Stimulated activated CD8-positive, alpha-beta memory T cell treated with anti-CD3 and anti-CD28 coated beads, Interleukin-12 subunit alpha, Interleukin-12 subunit beta, amount 100 ng/mL, for 24 hours (primary cell): ENCODE data around the gene TMA7.
"Not testable (repeated sequence)": the region's sequence is repeated elsewhere in the genome, so short reads cannot be mapped to it uniquely, and the experiment has no call there.

Experiments
- DNase-seq: peaks from one replicate; pipeline ENCODE4 v3.0.0-alpha.2; 2020; ENCODE audit errors: extremely low read depth

TMA7 gene

GRCh38 chr3:48436477-48436787 is 3.6 kb upstream of the TMA7 start:
- no peak for DNase-seq

GRCh38 chr3:48436855-48437254 is 3.2 kb upstream of the TMA7 start:
- no peak for DNase-seq

GRCh38 chr3:48437812-48438211 is 2.2 kb upstream of the TMA7 start:
- no peak for DNase-seq

- no peak for DNase-seq
These were observed 517 bp downstream of the TMA7 start for GRCh38 chr3:48440590-48440958.

GRCh38 chr3:48441940-48442339 is 1.9 kb downstream of the TMA7 start:
- DNase-seq, result no peak

- DNase-seq, result no peak
These were observed 5.3 kb downstream of the TMA7 start for GRCh38 chr3:48445277-48445882.

GRCh38 chr3:48446043-48446424 is 6.0 kb downstream of the TMA7 start:
- DNase-seq, result no peak

- DNase-seq, result peak; percentile 77
These were observed 6.6 kb downstream of the TMA7 start, which contains the start of gene ATRIP for GRCh38 chr3:48446425-48447193. Gene ATRIP, plus strand, starts transcription at chr3:48446737. Its CDS starts 109 bp downstream, at chr3:48446846.

- no peak for DNase-seq
These were observed 11.2 kb downstream of the TMA7 start for GRCh38 chr3:48451270-48451669.

GRCh38 chr3:48456456-48456855 is 16.4 kb downstream of the TMA7 start:
- DNase-seq, result no peak

- DNase-seq, result no peak
These were observed 19.3 kb downstream of the TMA7 start for GRCh38 chr3:48459331-48459730.

- no peak for DNase-seq
These were observed 19.9 kb downstream of the TMA7 start for GRCh38 chr3:48459773-48460516.

- DNase-seq, result no peak
These were observed 20.5 kb downstream of the TMA7 start for GRCh38 chr3:48460517-48460902.

GRCh38 chr3:48461767-48462166 is 21.7 kb downstream of the TMA7 start:
- DNase-seq, result not testable (repeated sequence)

- DNase-seq, result no peak
These were observed 23.6 kb downstream of the TMA7 start for GRCh38 chr3:48463703-48464102.

- no peak for DNase-seq
These were observed 24.7 kb downstream of the TMA7 start for GRCh38 chr3:48464713-48465221.

- no peak for DNase-seq
These were observed 25.1 kb downstream of the TMA7 start for GRCh38 chr3:48465237-48465530.

- no peak for DNase-seq
These were observed 25.7 kb downstream of the TMA7 start for GRCh38 chr3:48465531-48466378.

- DNase-seq, result no peak
These were observed 26.5 kb downstream of the TMA7 start for GRCh38 chr3:48466386-48467109.

GRCh38 chr3:48467110-48467454 is 27.0 kb downstream of the TMA7 start:
- DNase-seq, result no peak

GRCh38 chr3:48467473-48468267 is 27.6 kb downstream of the TMA7 start:
- no peak for DNase-seq
